CD4-positive, alpha-beta T cell treated with Interleukin-12 subunit alpha and Interleukin-12 subunit beta, for 1 hour (primary cell): ENCODE data around the gene ADCY10.
"Not testable (repeated sequence)": the region's sequence is repeated elsewhere in the genome, so short reads cannot be mapped to it uniquely, and the experiment has no call there.

Experiments
- DNase-seq: peaks from one replicate; pipeline ENCODE4 v3.0.0-alpha.2; 2020

The ADCY10 gene

DNA sequence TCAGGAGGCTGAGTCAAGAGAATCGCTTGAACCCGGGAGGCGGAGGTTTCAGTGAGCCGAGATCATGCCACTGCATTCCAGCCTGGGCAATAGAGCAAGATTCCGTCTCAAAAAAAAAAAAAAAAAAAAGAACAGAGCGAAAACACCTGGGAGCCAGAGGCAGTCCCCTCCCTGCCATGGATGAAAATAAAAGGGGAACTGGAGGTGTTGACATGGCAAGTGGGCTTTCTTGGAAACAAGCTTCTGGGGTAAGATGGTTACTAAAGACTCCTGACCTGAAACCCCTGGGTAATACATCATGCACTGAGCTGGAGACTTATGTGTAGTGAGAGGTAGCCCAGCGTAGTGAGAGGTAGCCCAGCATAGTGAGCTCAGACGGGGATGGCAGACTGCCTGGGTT lies 31.6 kb downstream of the ADCY10 start:
- no peak for DNase-seq

DNA sequence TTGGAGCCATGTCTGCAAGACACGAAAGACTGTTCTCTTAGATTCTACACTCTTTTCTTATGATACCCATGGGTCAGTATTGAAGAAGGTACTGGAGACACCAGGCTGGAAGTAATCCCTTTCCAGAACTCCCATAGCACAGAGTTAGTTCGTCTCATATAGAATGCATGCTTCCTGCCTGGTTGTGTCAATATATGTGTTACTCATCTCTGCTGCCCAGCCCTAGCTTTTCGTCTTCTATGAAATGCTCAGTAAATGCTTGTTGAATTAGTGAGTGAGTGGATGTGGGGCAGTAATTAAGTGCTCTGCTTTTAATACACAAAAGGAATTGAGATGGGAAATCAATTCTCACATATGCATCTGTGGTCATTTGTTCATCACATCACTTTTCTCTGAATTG lies 32.1 kb downstream of the ADCY10 start:
- no peak for DNase-seq

DNA sequence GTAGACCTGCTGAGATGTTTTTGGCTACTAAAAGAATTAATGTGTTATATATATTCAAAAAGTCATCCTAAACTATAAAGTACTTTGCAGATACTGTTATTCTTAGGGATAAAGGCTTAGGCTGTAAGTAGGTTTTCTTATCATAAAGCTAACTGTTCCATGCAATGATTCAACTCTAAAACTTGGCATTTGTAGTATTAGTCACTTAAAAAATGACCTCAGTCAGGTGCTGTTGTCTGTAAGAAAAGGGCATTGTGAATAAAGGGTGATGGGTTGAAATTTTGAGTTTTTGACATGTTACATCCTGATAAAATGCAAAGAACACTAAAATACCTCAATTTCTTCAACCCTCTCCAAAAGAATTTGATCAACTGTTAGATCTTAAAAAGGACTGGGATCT lies 32.9 kb downstream of the ADCY10 start:
- no peak for DNase-seq

DNA sequence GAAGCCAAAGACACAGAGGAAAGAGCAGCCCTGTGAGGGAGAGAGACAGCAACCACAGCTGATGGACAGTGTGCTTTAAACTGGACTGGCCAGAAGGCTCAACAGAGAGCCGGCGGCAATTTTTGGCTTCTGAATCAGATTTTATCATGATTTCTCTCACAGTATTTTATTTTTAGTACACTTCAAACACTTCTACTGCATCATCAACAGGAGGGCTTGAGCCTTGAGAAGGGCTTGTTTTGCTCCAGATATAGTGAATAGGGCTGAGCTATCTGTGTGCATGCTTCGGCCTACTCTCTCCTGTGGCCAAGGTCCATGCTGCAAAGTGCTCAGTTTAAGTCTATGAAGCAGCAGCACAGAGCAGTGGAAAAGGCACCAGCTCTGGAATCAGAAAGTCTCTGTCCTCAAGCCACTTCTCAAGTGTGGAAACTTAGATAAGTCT lies 33.3 kb downstream of the ADCY10 start:
- no peak for DNase-seq

DNA sequence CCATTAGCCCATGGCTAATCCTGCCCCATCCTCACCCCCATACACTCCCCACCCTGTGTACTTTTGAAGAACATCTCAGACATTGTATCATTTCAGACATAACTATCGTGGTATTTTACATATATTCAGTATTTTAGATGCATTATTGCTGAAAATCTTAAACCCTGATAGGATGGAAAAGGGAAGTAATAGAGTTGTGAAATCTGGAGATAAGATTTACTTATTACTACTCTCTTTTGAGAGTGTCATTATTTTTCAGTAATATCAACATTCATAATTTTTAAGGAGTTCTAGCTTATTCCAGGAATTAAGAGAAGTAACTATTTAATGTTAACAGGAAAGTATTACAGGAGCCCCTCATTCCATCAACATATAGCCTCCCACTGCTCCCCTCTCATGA lies 34.4 kb downstream of the ADCY10 start:
- no peak for DNase-seq

DNA sequence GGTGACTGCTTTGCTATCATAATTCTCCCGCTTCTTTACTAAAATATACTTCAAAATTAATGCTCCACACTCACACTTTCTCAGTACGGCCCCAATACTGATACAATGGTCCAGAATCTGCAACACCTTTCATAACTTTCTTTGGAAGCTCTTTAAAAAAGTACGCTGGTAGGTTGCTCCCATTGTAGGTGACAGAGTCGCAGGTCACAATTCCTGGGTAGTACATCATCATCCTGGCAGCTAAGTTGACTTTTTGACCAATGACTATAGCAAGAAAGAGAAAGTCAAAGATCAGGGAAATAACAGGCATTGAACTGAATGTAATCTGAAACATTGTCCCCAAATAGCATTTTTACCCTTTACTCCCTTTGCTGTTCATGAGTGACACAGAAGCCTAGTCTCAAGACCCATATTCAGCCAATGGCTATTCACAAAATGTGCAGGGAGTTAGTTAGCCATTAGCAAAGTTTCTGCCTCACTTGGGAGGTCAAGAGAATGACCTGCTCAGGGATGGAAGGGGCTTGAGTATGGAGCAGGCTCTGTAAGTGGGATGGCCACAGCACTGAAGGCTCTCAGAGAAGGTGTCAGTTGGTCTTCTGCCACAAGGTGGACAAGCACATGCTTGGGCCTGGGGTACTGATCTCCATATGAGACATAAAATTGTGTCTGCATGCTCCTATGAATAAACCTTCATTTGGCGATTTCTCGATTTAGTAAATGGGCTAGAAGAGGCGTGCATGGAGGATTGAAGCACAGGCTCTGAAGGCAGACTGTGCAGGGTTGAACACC lies 35.4 kb downstream of the ADCY10 start:
- DNase-seq: no peak

DNA sequence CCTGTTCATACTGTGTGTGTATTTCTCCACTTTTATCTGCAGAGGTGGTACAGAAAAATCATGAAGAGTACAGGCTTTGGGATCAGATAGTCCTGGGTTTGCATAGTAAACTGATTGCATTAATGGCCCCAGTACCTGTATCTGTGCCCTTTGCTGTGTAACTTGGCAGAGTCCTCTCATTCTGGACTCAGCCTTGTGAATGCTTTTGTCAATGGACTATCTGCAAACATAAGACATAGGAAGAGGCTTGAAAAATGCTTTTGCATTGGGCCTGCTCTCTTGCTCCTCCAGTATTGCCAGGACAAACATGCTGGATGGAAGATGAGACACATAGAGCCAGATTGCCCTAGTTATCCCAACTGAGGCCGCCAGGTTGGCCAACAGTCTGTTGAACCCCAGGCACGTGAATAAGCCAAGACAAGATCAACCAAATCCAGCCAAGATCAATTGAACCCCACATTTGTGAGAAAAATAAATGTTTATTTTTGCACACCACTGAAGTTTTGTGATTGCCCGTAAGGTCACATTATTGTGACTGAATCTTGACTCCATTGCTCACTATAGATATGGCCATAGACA lies 37.2 kb downstream of the ADCY10 start:
- no peak for DNase-seq

DNA sequence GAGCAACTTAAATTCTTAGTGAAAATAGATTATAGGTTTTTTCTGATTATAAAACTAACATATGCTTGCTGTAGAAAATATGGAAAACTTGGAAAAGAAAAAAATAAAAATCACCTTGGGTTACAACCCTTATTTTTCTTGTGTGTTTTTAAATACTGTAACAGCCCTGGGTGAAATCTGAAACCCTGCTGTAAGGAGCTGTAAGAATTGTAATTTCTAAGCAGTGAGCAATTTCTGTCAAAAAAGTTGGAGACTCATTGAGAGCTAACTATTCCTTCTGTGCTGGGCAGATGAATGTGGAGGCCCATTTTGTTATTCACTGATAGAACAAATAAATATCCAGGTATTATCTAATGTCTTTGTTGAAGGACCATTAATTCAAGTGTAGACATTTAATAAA lies 42.6 kb downstream of the ADCY10 start:
- no peak for DNase-seq

DNA sequence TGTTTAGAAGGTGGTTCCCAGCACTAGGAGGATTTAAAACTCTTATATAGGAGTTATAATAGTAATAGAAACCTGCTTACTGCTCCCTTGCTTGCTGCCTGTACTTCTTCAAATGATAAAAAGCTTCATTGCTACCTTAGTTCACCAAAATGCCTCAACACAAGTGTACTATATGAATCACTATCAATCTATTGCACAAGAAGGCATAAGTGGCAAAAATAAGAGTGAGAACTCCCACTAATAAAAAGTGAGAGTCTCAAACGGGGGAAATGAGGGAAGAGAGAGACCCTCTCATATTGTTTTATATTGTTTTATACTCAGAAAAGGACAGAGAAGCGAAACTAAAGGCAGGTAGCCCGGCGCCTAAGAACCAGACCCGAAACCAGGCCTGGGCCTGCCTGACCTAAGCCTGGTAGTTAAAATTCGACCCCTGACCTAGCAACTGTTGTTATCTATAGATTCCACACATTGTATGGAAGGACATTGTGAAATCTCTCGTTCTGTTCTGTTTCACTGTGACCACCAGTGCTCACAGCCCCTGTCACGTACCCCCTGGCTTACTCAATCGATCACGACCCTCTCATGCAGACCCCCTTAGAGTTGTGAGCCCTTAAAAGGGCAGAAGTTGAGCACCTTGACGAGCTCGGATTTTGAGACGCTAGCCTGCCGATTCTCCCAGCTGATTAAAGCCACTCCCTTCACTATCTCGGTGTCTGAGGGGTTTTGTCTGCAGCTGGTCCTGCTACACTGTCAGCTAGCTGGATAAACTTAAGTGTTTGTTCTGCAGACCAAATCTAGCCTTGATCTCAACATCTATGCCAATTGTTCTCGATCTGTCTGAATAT lies 44.6 kb downstream of the ADCY10 start:
- not testable (repeated sequence) for DNase-seq

DNA sequence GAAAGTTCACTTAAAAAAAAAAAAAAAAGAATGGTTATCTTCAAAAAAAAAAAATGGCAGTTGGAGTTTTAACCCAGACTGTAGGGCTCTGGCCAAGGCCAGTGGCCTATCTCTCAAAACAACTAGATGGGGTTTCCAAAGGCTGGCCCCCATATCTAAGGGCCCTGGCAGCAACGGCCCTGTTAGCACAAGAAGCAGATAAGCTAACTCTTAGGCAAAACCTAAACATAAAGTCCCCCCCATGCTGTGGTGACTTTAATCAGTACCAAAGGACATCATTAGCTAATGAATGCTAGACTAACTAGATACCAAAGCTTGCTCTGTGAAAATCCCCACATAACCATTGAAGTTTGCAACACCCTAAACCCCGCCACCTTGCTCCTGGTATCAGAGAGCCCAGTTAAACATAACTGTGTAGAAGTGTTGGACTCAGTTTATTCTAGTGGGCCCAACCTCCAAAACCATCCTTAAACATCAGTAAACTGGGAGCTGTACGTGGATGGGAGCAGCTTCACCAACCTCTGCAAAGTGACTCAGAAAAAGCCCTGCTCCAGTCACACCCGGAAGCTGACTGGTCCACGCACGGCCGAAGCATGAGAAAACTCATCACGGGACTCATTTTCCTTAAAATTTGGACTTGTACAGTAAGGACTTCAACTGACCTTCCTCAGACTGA lies 47.1 kb downstream of the ADCY10 start:
- not testable (repeated sequence) for DNase-seq

DNA sequence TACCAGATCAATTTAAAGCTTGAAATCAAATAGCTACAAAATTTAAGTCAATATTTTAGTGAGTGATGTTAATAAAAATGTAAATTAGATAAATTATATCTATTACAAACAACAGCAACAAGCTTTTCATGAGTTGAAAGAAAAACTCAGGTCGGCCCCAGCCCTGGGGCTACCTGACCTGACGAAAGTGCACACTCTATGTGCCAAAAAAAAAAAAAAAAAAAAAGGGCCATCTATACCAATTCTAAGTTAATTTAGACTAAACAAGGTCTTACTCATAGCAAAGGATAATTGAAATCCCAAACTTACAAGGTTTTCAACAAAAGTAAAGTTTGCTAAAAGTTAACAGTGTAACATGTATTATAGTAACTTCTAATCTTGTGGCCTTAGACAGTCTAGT lies 47.6 kb downstream of the ADCY10 start:
- not testable (repeated sequence) for DNase-seq

DNA sequence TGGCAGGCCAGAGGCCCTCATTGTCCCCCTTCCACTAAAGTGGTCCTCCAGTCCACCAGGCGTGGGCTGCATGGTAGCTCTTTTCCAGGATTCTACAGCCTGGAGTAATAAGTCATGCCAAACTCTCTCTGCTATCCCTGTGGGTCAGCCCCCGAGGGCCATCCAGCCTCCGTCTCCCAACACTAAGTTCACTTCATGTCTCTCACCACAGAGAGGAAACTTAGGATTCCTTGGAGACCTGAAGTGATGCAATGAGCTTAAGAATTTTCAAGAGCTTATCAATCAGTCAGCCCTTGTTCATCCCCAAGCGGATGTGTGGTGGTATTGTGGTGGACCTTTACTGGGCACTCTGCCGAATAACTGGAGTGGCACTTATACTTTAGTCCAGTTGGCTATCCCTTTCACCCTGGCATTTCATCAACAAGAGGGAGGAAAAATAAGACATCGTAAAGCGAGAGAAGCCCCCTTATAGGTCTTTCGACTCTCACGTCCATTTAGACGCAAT lies 48.1 kb downstream of the ADCY10 start:
- DNase-seq: not testable (repeated sequence)

DNA sequence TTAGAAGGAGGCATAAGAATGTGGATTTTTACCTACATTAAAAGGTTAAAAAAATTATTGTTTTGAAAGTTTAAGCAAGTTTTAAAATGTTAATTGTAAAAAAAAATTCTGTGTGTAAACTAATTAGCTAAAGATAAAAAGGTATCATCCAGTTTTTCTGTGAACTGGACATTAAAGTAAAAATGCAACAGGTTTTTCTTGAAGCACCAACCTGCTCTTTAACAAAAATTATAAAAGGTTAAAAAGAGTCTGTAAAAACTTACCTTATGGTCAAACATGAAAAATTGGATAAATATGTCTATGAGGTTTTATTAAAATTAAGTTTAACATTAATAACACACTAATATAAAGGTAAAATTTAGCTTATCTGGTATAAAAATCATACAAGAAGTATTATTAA lies 48.7 kb downstream of the ADCY10 start:
- DNase-seq: not testable (repeated sequence)

DNA sequence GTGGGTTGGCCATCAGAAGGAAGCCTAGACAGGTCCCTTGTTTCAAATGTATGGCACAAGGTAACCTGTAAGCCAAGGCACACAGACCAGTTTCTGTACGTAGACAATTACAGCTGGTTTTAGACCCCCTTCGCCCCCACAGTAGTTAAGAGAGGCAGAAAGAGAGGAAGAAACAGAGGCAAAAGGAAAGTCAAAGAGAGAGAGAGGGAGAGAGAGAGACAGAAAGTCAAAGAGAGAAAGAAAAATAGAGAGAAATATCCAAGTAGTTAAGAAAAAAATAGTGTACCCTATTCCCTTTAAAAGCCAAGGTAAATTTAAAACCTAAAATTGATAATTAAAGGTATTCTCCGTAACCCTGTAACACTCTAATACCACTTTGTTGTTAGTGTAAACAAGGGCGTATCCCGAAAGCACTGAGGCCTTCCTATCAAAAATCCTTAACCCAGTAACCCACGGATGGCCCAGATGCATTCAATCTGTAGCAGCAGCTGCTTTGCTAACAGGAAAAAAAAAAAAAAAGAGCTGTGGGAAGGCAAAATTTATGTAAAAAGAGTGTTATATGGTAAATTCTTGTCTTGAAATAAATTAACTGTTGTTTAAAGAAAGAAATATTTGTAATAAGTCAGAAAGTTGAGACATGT lies 49.4 kb downstream of the ADCY10 start:
- no peak for DNase-seq

DNA sequence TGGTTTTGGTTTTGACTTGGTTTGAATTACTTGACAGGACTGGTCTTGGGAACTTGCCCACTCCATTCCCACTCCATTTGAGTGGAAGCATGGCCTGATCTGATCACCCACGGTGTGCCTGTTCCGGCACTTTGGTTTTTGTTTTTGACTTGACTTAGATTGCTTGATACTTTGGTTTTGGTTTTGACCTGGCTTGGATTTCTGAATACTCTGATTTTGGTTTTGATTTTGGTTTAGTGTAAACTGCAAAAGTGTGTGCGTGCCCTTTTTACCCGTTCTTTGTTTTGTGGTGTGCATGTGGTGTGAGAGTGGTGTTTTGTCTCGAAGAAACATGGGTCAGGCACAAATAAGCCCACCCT lies 50.0 kb downstream of the ADCY10 start:
- no peak for DNase-seq

DNA sequence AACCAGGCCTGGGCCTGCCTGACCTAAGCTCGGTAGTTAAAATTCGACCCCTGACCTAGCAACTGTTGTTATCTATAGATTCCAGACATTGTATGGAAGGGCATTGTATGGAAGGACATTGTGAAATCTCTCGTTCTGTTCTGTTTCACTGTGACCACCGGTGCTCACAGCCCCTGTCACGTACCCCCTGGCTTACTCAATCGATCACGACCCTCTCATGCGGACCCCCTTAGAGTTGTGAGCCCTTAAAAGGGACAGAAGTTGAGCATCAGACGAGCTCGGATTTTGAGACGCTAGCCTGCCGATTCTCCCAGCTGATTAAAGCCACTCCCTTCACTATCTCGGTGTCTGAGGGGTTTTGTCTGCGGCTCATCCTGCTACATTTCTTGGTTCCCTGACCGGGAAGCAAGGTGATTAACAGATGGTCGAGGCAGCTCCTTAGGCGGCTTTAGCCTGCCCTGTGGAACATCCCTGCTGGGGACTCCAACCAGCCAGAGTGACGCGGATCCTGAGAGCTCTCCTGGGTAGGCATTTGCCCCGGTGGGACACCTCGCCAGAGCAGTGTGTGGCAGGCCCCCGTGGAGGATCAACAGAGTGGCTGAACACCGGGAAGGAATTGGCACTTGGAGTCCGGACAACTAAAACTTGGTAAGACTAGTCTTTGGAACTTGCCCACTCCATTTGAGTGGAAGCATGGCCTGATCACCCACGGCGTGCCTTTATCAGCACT lies 50.6 kb downstream of the ADCY10 start:
- DNase-seq: not testable (repeated sequence)

DNA sequence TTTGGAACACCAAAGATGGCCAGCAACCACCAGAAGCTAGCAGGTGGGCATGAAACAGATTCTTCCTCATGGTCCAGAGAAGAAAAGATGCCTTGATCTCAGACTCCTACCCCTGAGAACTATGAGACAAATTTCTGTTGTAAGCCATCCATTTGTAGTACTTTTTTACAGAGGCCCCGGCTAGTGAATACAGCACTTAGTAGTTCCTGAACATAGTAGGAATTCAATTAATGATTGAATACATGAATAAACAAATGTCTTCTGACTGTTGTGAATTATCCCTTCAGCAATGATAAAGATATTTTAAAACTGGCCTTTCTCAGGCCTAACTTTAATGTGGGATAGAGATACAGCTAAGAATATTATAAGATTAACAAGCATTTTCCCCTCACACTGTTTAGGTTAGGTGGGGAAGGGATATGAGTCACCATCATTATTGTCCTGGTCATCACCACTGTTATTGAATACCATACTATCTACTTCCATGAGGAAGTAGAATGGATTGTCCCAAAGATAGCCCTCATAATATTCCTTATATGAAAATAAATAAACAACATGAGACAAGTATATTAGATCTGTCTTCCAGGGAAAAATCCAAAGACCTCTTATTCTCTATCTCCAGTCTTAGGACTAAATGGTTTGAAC lies 51.4 kb downstream of the ADCY10 start:
- no peak for DNase-seq

DNA sequence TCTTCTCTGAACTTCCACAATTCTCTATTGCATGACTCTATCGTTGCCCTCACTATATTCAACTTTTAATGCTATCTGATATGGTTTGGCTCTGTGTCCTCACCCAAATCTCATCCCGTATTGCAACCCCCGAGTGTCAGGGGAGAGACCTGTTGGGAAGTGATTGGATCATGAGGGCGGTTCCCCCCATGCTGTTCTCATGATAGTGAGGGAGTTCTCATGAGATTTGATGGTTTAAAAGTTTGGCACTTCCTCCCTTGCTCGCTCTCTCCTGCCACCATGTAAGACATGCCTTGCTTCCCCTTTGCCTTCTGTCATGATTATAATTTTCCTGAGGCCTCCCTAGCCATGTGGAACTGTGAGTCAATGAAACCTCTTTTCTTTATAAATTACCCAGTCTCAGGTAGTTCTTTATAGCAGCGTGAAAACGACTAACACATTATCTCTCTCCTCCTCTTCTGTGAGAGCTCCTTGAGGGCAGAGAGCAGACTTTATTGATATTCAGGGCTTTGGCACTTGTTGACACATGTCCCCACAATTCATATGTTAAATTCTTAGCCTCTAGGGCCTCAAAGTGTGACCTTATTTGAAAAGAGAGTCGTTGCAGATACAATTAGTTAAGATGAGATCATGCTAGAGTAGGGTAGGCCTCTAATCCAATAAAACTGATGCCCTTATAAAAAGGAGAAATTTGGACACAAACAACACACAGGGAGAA lies 52.1 kb downstream of the ADCY10 start:
- no peak for DNase-seq

DNA sequence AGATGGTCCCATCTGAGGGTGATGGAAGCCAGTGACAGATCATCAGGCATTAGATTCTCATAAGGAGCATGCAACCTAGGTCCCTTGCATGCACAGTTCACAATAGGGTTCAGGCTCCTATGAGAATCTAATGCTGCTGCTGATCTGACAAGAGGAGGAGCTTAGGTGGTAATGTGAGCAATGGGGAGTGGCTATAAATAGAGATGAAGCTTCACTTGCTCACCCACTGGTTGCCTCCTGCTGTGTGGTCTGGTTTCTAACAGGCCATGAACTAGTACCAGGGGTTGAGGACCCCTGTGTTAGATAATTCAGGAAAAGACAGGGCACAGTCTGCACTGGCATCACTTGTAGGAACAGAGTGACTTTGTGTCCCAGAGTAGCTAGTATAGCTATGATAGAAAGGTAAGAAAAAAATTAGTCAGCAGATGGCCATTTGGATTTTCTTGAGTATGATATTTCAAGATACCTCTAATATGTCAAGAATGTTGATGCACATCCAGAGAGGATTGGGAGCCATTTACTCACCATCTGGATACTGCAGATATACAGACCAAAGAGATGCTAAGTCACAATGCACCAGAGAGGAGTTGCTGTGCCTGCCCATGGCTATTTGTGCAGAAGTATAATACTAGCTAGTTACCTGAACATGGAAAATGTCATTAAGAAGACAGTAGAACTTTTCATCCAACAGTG lies 53.6 kb downstream of the ADCY10 start:
- DNase-seq: no peak
